Measurements from ENCODE around the gene CHST8. TPM values are rescaled to one million over a fixed set of nuclear protein-coding genes. Genes with fewer than 3 reads are reported as not detected.
A peak's percentile ranks its signal among the peaks of the same experiment; 100 is the strongest.

Gene CHST8
- total RNA-seq, 2 experiments from 2014 or later, result not detected

DNA sequence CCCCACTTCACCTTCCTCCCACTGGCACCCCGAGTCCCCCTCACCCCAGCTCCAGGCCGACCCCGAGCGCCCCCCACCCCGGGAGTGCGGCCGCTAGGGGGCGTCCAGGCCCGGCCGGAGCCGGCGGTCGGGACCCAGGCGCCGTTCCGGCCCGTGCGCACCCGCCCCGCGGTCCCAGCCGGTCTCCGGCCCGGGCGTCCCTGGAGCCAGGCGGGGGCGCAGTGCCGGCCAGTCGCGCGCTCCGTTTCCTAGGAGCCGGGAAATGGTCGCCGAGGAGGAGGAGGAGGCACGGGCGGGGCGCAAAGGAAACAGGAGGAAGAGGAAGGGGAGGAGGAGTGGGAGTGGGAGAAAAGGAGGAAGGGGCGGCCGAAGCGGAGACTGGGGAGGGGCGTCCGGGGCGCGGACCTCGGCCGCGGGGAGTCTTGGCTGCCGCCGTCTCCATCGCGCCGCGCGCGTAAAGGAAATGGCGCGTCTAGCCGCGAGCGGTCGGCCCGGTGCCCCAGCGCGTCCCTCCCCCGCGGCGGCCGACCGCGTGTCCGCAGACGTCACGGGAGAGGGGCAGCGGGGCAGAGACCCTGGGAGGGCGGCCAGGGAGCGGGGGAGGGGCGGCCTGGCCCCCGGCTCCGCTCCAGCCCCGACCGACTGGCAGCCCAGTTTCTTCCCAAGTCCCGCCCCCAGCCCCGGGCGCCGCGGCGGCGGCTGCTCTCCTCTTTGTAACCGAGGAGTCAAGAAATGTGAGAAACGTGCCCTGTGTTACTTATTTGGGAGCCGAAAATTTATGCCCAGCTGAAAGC, 173.8 kb downstream of the CHST8 start:
- Mint-ChIP-seq H3K9me3 (no peaks in the 10 kb centered on the region), H3K36me3 (ENCODE audit: low read depth) (no peaks in the 10 kb centered on the region), H3K27ac (no peak overlapping the region), H3K4me1 (ENCODE audit: low read depth) (no peaks in the 10 kb centered on the region), H3K4me3 (peak overlapping the region; percentile 71), H3K27me3 (peaks cover 50% of the 10 kb centered on the region)
- intact Hi-C loops (cut with DNase I, micrococcal nuclease), result loop anchor here in 1 of 2 experiments (5.0 kb wide), 1 partner anchor 352 kb away; no protein-coding TSS in a partner anchor
- TF ChIP-seq CTCF (IDR thresholded peaks at IDR 0.05), result peak; percentile 39
- CTCF ChIA-PET, result interaction anchor here (0.8 to 5.3 kb wide), 3 partner anchors 14 to 23 kb away, joined by 3 to 27 read pairs (median 3); no protein-coding TSS in a partner anchor
- ATAC-seq (ENCODE audit: poor library complexity), result peak; percentile 44
- Histone ChIP-seq H3K4me1 (ENCODE audit: insufficient read depth, low read length) (peaks cover 31% of the 10 kb centered on the region), H3K27ac (ENCODE audit: low read depth in 1 of 2, low read length in 2 of 2) (no peak overlapping the region), H3K4me3 (ENCODE audit: low read length) (peak overlapping the region; percentile 44), H3K9me3 (ENCODE audit: control insufficient read depth in 1 of 2, insufficient read depth in 1 of 2, low read length in 2 of 2) (no peaks in the 10 kb centered on the region), H3K36me3 (ENCODE audit: insufficient read depth, low read length) (no peaks in the 10 kb centered on the region), H3K27me3 (ENCODE audit: control insufficient read depth in 1 of 2, insufficient read depth in 2 of 2, low read length in 2 of 2) (peaks cover 19 to 37% of the 10 kb centered on the region in 2 experiments)
- POLR2A ChIA-PET, result interaction anchor here (1.3 kb wide), 1 partner anchor 18 kb away, joined by 4 read pairs; no protein-coding TSS in a partner anchor
- DNase-seq, result peak in 7 of 14 experiments; percentile 23 to 67 (median 33)

- peak within 1 kb of the TSS; percentile 58 for H3K4me3 ChIP-seq (ENCODE audit: low read length)
- H3K27me3 ChIP-seq (ENCODE audit: control insufficient read depth in 1 of 2, insufficient read depth in 2 of 2, low read length in 2 of 2), result peaks cover 19 to 37% of the 10 kb centered on the region in 2 experiments
- no peaks in the 10 kb centered on the region for H3K9me3 ChIP-seq (ENCODE audit: control insufficient read depth in 1 of 2, insufficient read depth in 1 of 2, low read length in 2 of 2)
- H3K9me3 Mint-ChIP-seq, result no peaks in the 10 kb centered on the region
- no peak for TF ChIP-seq CTCF (IDR thresholded peaks at IDR 0.05)
- DNase-seq (peak in 3 of 14 experiments; percentile 15 to 55 (median 51)), ATAC-seq (ENCODE audit: poor library complexity) (no peak)
- ChIA-PET CTCF (interaction anchor here (5.3 kb wide), 1 partner anchor 18 kb away, joined by 27 read pairs; no protein-coding TSS in a partner anchor), POLR2A (interaction anchor here (1.4 kb wide), 2 partner anchors 11 to 17 kb away, joined by 3 to 8 read pairs; no protein-coding TSS in a partner anchor)
- H3K36me3 Mint-ChIP-seq (ENCODE audit: low read depth), result no peaks in the 10 kb centered on the region
- peaks cover 29% of the 10 kb centered on the region for H3K4me1 ChIP-seq (ENCODE audit: insufficient read depth, low read length)
- no peak within 1 kb of the TSS for H3K27ac ChIP-seq (ENCODE audit: low read depth in 1 of 2, low read length in 2 of 2)
- peaks cover 44% of the 10 kb centered on the region for H3K27me3 Mint-ChIP-seq
- no peak within 1 kb of the TSS for H3K27ac Mint-ChIP-seq
- intact Hi-C loops (cut with DNase I, micrococcal nuclease), result loop anchor here in 1 of 2 experiments (5.0 kb wide), 1 partner anchor 351 kb away; no protein-coding TSS in a partner anchor
- H3K36me3 ChIP-seq (ENCODE audit: insufficient read depth, low read length), result no peaks in the 10 kb centered on the region
- peak within 1 kb of the TSS; percentile 80 for H3K4me3 Mint-ChIP-seq
- no peaks in the 10 kb centered on the region for H3K4me1 Mint-ChIP-seq (ENCODE audit: low read depth)
Measured at GRCh38 chr19:33796164-33796875, 174.6 kb downstream of the CHST8 start, which contains the start of gene KCTD15. Gene KCTD15 (plus strand): TSS chr19:33796870. CDS start chr19:33800455, 3,585 bp downstream.

All from CD4-positive, alpha-beta T cell (primary cell).